HG03457 (cell line): ENCODE results near the gene RBM42.
"Not testable (repeated sequence)": the region's sequence is repeated elsewhere in the genome, so short reads cannot be mapped to it uniquely, and the experiment has no call there.

ENCODE experiments used
- ATAC-seq: cut with Tn5 transposase; IDR thresholded peaks from one replicate; pipeline ENCODE4 v1.9.1; 2021; ENCODE audit warnings: moderate number of reproducible peaks; ENCODE audit not compliant: unreplicated experiment

RBM42 gene

GRCh38 chr19:35628565-35629331, at the start of gene RBM42:
TSS of gene RBM42 (plus strand) at chr19:35629036. CDS start at chr19:35629154, 118 bp downstream.
- ATAC-seq: peak; percentile 82

- ATAC-seq: no peak
Measured at GRCh38 chr19:35582760-35583159, 46.1 kb upstream of the RBM42 start.

- no peak for ATAC-seq
Measured at GRCh38 chr19:35585848-35586247, 43.0 kb upstream of the RBM42 start, which contains the start of gene PMIS2. TSS of gene PMIS2 (plus strand) at chr19:35586173. CDS start at chr19:35586260, 87 bp downstream.

- ATAC-seq: no peak
Measured at GRCh38 chr19:35587321-35587720, 41.5 kb upstream of the RBM42 start.

GRCh38 chr19:35590875-35591274, 38.0 kb upstream of the RBM42 start:
- no peak for ATAC-seq

- ATAC-seq: no peak
Measured at GRCh38 chr19:35592226-35592625, 36.6 kb upstream of the RBM42 start.

GRCh38 chr19:35595026-35595425, 33.8 kb upstream of the RBM42 start:
- not testable (repeated sequence) for ATAC-seq

- no peak for ATAC-seq
Measured at GRCh38 chr19:35595928-35596327, 32.9 kb upstream of the RBM42 start.

- peak; percentile 69 for ATAC-seq
Measured at GRCh38 chr19:35596366-35596999, 32.4 kb upstream of the RBM42 start.

- no peak for ATAC-seq
Measured at GRCh38 chr19:35601971-35602370, 26.9 kb upstream of the RBM42 start.

- not testable (repeated sequence) for ATAC-seq
Measured at GRCh38 chr19:35604436-35604835, 24.4 kb upstream of the RBM42 start.

- ATAC-seq: not testable (repeated sequence)
Measured at GRCh38 chr19:35607170-35607569, 21.7 kb upstream of the RBM42 start.

GRCh38 chr19:35607661-35608060, 21.2 kb upstream of the RBM42 start:
- no peak for ATAC-seq

- no peak for ATAC-seq
Measured at GRCh38 chr19:35608251-35608650, 20.6 kb upstream of the RBM42 start.

- no peak for ATAC-seq
Measured at GRCh38 chr19:35609851-35610353, 18.9 kb upstream of the RBM42 start.

GRCh38 chr19:35612224-35612558, 16.6 kb upstream of the RBM42 start:
- no peak for ATAC-seq

- peak; percentile 56 for ATAC-seq
Measured at GRCh38 chr19:35612559-35613321, 16.1 kb upstream of the RBM42 start, which contains the start of gene HAUS5. TSS of gene HAUS5 (plus strand) at chr19:35612735. CDS start at chr19:35612795, 60 bp downstream.

GRCh38 chr19:35613574-35613973, 15.3 kb upstream of the RBM42 start:
- ATAC-seq: no peak

GRCh38 chr19:35615036-35615435, 13.8 kb upstream of the RBM42 start:
- ATAC-seq: no peak

GRCh38 chr19:35618857-35619256, 10.0 kb upstream of the RBM42 start:
- no peak for ATAC-seq

- no peak for ATAC-seq
Measured at GRCh38 chr19:35619290-35619923, 9.4 kb upstream of the RBM42 start.
